ENCODE results near the gene ADCY6. TPM values are rescaled to one million over a fixed set of nuclear protein-coding genes. Genes with fewer than 3 reads are reported as not detected.
A peak's percentile ranks its signal among the peaks of the same experiment; 100 is the strongest.

ADCY6 gene
- total and polyA plus RNA-seq, 8 donors: 12.9 to 53.4 (median 21.6) TPM

DNA sequence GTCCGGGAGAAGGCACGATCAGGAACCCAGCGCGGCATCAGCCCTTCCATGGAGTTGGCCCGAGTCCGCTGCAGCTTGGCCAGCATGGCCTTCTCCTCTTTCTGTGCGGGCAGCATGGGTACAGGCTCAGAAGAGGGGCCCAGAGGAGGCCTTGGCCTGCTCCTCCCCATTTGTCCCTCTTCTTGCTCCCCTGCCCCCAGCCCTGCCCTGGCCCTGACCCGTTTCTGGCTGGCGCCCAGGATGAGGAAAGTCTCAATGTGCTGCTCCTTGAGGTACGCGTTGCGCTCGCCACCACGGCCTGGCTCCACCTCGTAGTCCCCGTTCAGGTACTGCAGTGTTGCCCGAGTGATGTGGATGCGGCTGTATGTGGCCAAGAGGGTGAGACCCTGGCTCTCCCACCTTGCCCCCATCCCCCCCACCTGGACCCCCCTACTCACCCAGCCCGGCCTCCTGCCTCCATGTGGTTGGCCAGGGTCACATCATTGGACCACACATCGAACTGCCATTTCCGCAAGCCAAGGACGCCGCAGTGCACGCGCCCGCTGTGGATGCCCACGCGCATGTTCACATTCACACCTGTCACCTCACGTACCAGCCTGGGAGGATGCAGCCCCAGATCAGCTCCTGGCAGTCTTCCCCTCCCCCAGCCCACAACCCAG is 12.8 kb downstream of the ADCY6 start:
- TF ChIP-seq CTCF (IDR thresholded peaks at IDR 0.05): no peak
- no peak overlapping the region for H3K4me3 ChIP-seq
- WGBS, 2 donors: 91 to 94% methylated on average over 25 to 29 of the region's 29 CpGs

GRCh38 chr12:48775299-48775698 is 13.6 kb downstream of the ADCY6 start:
- ATAC-seq: no peak
- Histone ChIP-seq H3K27ac (no peak overlapping the region), H3K4me3 (no peak overlapping the region), H3K4me1 (no peaks in the 10 kb centered on the region), H3K36me3 (peaks cover 6 to 54% (median 15%) of the 10 kb centered on the region in 3 donors), H3K27me3 (no peaks in the 10 kb centered on the region), H3K9me3 (no peaks in the 10 kb centered on the region)
- no peak for FAIRE-seq
- intact Hi-C loops (cut with DNase I): no loop called here
- no peak for DNase-seq
- 92 to 97% methylated on average over 8 of the region's 8 CpGs for WGBS, 2 donors
- TF ChIP-seq CTCF (IDR thresholded peaks at IDR 0.05): no peak

More for the DNA sequence above, 12.8 kb downstream of the ADCY6 start:
- no peaks in the 10 kb centered on the region for H3K4me1 ChIP-seq
- FAIRE-seq (no peak), DNase-seq (peak in 1 of 6 donors; percentile 58), ATAC-seq (no peak)
- intact Hi-C loops (cut with DNase I): no loop called here
- H3K27me3 ChIP-seq: no peaks in the 10 kb centered on the region
- H3K36me3 ChIP-seq: peaks cover 6 to 46% (median 15%) of the 10 kb centered on the region in 3 donors
- no peak overlapping the region for H3K27ac ChIP-seq
- no peaks in the 10 kb centered on the region for H3K9me3 ChIP-seq

DNA sequence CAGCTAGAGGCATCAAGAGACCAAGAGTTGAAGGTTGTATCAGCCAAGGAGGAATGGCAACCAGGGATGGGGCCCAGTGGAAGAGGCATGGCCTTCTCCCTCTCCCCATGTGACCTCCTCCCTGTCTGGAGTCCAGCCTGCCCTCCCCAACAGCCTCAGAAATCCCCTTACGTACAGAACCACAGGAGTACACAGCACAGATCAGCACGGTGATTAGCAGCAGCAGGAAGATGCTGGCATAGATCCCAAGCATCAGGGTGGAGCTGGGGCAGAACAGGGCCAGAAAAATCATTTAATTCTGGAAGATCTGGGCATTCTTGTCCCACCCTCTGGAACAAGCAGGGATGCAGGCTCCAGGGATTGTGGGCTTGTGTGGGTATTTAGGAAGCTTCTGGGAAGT is 14.4 kb downstream of the ADCY6 start:
- Histone ChIP-seq H3K36me3 (peaks cover 6 to 56% (median 15%) of the 10 kb centered on the region in 3 donors), H3K9me3 (no peaks in the 10 kb centered on the region), H3K4me1 (no peaks in the 10 kb centered on the region), H3K27me3 (no peaks in the 10 kb centered on the region), H3K27ac (no peak overlapping the region), H3K4me3 (no peak overlapping the region)
- no peak for TF ChIP-seq CTCF (IDR thresholded peaks at IDR 0.05)
- DNase-seq: no peak
- no peak for ATAC-seq
- 55 to 57% methylated on average over 2 of the region's 2 CpGs for WGBS, 2 donors
- no peak for FAIRE-seq
- intact Hi-C loops (cut with DNase I): no loop called here

GRCh38 chr12:48773686-48774085 is 15.2 kb downstream of the ADCY6 start:
- WGBS, 2 donors: 92 to 96% methylated on average over 5 of the region's 5 CpGs
- Histone ChIP-seq H3K27ac (no peak overlapping the region), H3K36me3 (peaks cover 6 to 56% (median 15%) of the 10 kb centered on the region in 3 donors), H3K4me1 (no peaks in the 10 kb centered on the region), H3K9me3 (no peaks in the 10 kb centered on the region), H3K27me3 (no peaks in the 10 kb centered on the region), H3K4me3 (no peak overlapping the region)
- FAIRE-seq (no peak), DNase-seq (no peak), ATAC-seq (no peak)
- intact Hi-C loops (cut with DNase I): no loop called here
- no peak for TF ChIP-seq CTCF (IDR thresholded peaks at IDR 0.05)

DNA sequence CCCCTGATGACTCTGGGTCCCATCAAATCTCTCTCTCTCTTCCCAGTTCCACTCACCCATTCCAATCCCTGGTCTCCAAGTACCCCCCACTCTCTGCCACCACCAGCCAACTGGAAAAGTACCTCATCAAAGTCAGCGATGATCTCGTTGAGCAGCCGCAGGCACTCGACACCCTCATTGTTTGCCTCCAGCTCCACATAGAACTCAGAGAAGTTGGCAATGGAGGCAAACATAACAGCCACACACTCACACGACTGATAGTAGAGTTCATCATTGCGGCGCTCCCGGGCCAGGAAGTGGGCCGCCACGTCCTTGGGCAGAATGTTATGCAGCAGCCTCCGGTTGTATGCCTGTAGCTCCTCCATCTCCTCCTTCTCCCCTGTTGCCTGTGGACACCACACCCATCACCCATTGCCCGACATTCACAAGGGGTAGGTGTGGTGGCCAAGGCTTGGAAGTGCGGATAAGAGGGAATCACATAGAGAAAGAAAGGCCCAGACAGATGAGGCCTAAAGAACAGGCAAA is 17.2 kb downstream of the ADCY6 start:
- H3K9me3 ChIP-seq: no peaks in the 10 kb centered on the region
- ATAC-seq: no peak
- no peak overlapping the region for H3K4me3 ChIP-seq
- FAIRE-seq: no peak
- no peak for DNase-seq
- TF ChIP-seq CTCF (IDR thresholded peaks at IDR 0.05): no peak
- H3K27me3 ChIP-seq: no peaks in the 10 kb centered on the region
- peaks cover 6 to 48% (median 15%) of the 10 kb centered on the region in 3 donors for H3K36me3 ChIP-seq
- 94 to 95% methylated on average over 12 to 13 of the region's 13 CpGs for WGBS, 2 donors
- no peak overlapping the region for H3K27ac ChIP-seq
- intact Hi-C loops (cut with DNase I): no loop called here
- no peaks in the 10 kb centered on the region for H3K4me1 ChIP-seq

All from pancreas (tissue), 10 donors.